Measurements from ENCODE around the gene AMER2. TPM values are rescaled to one million over a fixed set of nuclear protein-coding genes. Genes with fewer than 3 reads are reported as not detected.

Gene AMER2
- total RNA-seq, 1 donor: not detected

GRCh38 chr13:25137788-25138115 lies 34.3 kb downstream of the AMER2 start:
- DNase-seq (ENCODE audit: insufficient read length, low spot score, missing footprints): no peak
- H3K79me2 ChIP-seq (ENCODE audit: insufficient read depth, low read length): no peaks in the 10 kb centered on the region
- H3K4me3 ChIP-seq (ENCODE audit: insufficient read depth, low read length): no peak overlapping the region
- H3K4me2 ChIP-seq (ENCODE audit: insufficient read depth, low read length): no peak overlapping the region
- no peaks in the 10 kb centered on the region for H3K4me1 ChIP-seq (ENCODE audit: insufficient read depth, low read length)
- TF ChIP-seq CTCF (IDR thresholded peaks at IDR 0.05; ENCODE audit: extremely low read depth, low read depth, low read length): no peak
- H3K27me3 ChIP-seq (ENCODE audit: insufficient read depth, low read length): no peaks in the 10 kb centered on the region
- no peaks in the 10 kb centered on the region for H3K36me3 ChIP-seq (ENCODE audit: insufficient read depth, low read length)
- H3K27ac ChIP-seq (ENCODE audit: low read depth, low read length): no peak overlapping the region
- H3K9me3 ChIP-seq (ENCODE audit: low read depth, low read length): peaks cover 4% of the 10 kb centered on the region
- H2AFZ ChIP-seq (ENCODE audit: low read length): no peak overlapping the region
- no peaks in the 10 kb centered on the region for H4K20me1 ChIP-seq (ENCODE audit: insufficient read depth, low read length)

- Histone ChIP-seq H3K79me2 (ENCODE audit: insufficient read depth, low read length) (no peaks in the 10 kb centered on the region), H3K27ac (ENCODE audit: low read depth, low read length) (no peak overlapping the region), H3K4me3 (ENCODE audit: insufficient read depth, low read length) (no peak overlapping the region), H2AFZ (ENCODE audit: low read length) (no peak overlapping the region), H4K20me1 (ENCODE audit: insufficient read depth, low read length) (no peaks in the 10 kb centered on the region), H3K9me3 (ENCODE audit: low read depth, low read length) (peaks cover 4% of the 10 kb centered on the region), H3K4me2 (ENCODE audit: insufficient read depth, low read length) (no peak overlapping the region), H3K36me3 (ENCODE audit: insufficient read depth, low read length) (no peaks in the 10 kb centered on the region), H3K27me3 (ENCODE audit: insufficient read depth, low read length) (no peaks in the 10 kb centered on the region), H3K4me1 (ENCODE audit: insufficient read depth, low read length) (no peaks in the 10 kb centered on the region)
- no peak for DNase-seq (ENCODE audit: insufficient read length, low spot score, missing footprints)
- TF ChIP-seq CTCF (IDR thresholded peaks at IDR 0.05; ENCODE audit: extremely low read depth, low read depth, low read length): no peak
These were observed 35.0 kb downstream of the AMER2 start for GRCh38 chr13:25136880-25137787.

GRCh38 chr13:25135896-25136295 lies 36.2 kb downstream of the AMER2 start:
- no peak for TF ChIP-seq CTCF (IDR thresholded peaks at IDR 0.05; ENCODE audit: extremely low read depth, low read depth, low read length)
- no peak overlapping the region for H3K4me3 ChIP-seq (ENCODE audit: insufficient read depth, low read length)
- no peaks in the 10 kb centered on the region for H3K36me3 ChIP-seq (ENCODE audit: insufficient read depth, low read length)
- H2AFZ ChIP-seq (ENCODE audit: low read length): no peak overlapping the region
- no peak for DNase-seq (ENCODE audit: insufficient read length, low spot score, missing footprints)
- no peak overlapping the region for H3K4me2 ChIP-seq (ENCODE audit: insufficient read depth, low read length)
- H4K20me1 ChIP-seq (ENCODE audit: insufficient read depth, low read length): no peaks in the 10 kb centered on the region
- peaks cover 4% of the 10 kb centered on the region for H3K9me3 ChIP-seq (ENCODE audit: low read depth, low read length)
- H3K79me2 ChIP-seq (ENCODE audit: insufficient read depth, low read length): no peaks in the 10 kb centered on the region
- no peaks in the 10 kb centered on the region for H3K4me1 ChIP-seq (ENCODE audit: insufficient read depth, low read length)
- H3K27me3 ChIP-seq (ENCODE audit: insufficient read depth, low read length): no peaks in the 10 kb centered on the region
- no peak overlapping the region for H3K27ac ChIP-seq (ENCODE audit: low read depth, low read length)

- no peak overlapping the region for H3K4me3 ChIP-seq (ENCODE audit: insufficient read depth, low read length)
- H3K27ac ChIP-seq (ENCODE audit: low read depth, low read length): no peak overlapping the region
- no peaks in the 10 kb centered on the region for H3K4me1 ChIP-seq (ENCODE audit: insufficient read depth, low read length)
- H4K20me1 ChIP-seq (ENCODE audit: insufficient read depth, low read length): no peaks in the 10 kb centered on the region
- H3K36me3 ChIP-seq (ENCODE audit: insufficient read depth, low read length): no peaks in the 10 kb centered on the region
- no peak overlapping the region for H3K4me2 ChIP-seq (ENCODE audit: insufficient read depth, low read length)
- no peak for DNase-seq (ENCODE audit: insufficient read length, low spot score, missing footprints)
- H2AFZ ChIP-seq (ENCODE audit: low read length): no peak overlapping the region
- H3K79me2 ChIP-seq (ENCODE audit: insufficient read depth, low read length): no peaks in the 10 kb centered on the region
- peaks cover 4% of the 10 kb centered on the region for H3K9me3 ChIP-seq (ENCODE audit: low read depth, low read length)
- no peak for TF ChIP-seq CTCF (IDR thresholded peaks at IDR 0.05; ENCODE audit: extremely low read depth, low read depth, low read length)
- no peaks in the 10 kb centered on the region for H3K27me3 ChIP-seq (ENCODE audit: insufficient read depth, low read length)
These were observed 39.2 kb downstream of the AMER2 start for GRCh38 chr13:25132751-25133390.
